ENCODE measurements around the gene TLR3. TPM values are rescaled to one million over a fixed set of nuclear protein-coding genes. Genes with fewer than 3 reads are reported as not detected.

The TLR3 gene
- total RNA-seq, 1 experiment from 2014 or later = 8.0 TPM

DNA sequence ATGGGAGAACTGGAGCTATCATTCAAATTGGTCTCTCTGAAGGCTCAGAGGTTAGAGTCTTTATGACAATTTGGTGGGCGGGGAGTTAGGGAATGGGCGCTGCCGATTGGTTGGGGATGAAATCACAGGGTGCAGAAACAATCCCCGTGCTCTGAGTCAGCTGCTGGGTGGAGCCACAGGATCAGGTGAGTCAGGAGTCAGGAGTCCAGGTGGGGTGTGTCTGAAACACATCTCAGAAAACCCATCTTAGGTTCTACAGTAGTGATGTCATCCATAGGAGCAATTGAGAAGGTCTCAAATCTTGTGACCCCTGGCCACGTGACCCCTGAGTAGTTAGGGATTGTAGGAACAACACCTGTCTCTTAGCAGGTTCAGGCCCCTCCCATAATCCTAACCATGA is 41.6 kb upstream of the TLR3 start:
- peak; percentile 14 for DNase-seq
- Mint-ChIP-seq H3K9me3 (ENCODE audit: low read depth, unreplicated experiment) (no peaks in the 10 kb centered on the region), H3K36me3 (ENCODE audit: insufficient read depth, unreplicated experiment) (no peaks in the 10 kb centered on the region), H3K27me3 (ENCODE audit: unreplicated experiment) (peaks cover 16% of the 10 kb centered on the region), H3K27ac (ENCODE audit: unreplicated experiment) (no peak overlapping the region), H3K4me1 (ENCODE audit: low read depth, unreplicated experiment) (no peaks in the 10 kb centered on the region), H3K4me3 (ENCODE audit: low read depth, unreplicated experiment) (no peak overlapping the region)
- no TSS peak for BruUV-seq (replicated peaks)
- TF ChIP-seq, protein P1, sequence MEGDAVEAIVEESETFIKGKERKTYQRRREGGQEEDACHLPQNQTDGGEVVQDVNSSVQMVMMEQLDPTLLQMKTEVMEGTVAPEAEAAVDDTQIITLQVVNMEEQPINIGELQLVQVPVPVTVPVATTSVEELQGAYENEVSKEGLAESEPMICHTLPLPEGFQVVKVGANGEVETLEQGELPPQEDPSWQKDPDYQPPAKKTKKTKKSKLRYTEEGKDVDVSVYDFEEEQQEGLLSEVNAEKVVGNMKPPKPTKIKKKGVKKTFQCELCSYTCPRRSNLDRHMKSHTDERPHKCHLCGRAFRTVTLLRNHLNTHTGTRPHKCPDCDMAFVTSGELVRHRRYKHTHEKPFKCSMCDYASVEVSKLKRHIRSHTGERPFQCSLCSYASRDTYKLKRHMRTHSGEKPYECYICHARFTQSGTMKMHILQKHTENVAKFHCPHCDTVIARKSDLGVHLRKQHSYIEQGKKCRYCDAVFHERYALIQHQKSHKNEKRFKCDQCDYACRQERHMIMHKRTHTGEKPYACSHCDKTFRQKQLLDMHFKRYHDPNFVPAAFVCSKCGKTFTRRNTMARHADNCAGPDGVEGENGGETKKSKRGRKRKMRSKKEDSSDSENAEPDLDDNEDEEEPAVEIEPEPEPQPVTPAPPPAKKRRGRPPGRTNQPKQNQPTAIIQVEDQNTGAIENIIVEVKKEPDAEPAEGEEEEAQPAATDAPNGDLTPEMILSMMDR (IDR thresholded peaks at IDR 0.05; ENCODE audit: unreplicated experiment) = no peak
- CTCF ChIA-PET = no interaction called here
- intact Hi-C loops (cut with micrococcal nuclease; ENCODE audit: unreplicated experiment) = loop anchor here (10.0 kb wide), 1 partner anchor 213 kb away; the partner anchor contains the start of gene SORBS2

GRCh38 chr4:186029571-186030398 is 39.2 kb upstream of the TLR3 start:
- H3K27me3 Mint-ChIP-seq (ENCODE audit: unreplicated experiment) = peaks cover 16% of the 10 kb centered on the region
- CTCF ChIA-PET = interaction anchor here (1.2 to 1.4 kb wide), 2 partner anchors 8 kb away, joined by 3 to 4 read pairs; no protein-coding TSS in a partner anchor
- no peak overlapping the region for H3K4me3 Mint-ChIP-seq (ENCODE audit: low read depth, unreplicated experiment)
- intact Hi-C loops (cut with micrococcal nuclease; ENCODE audit: unreplicated experiment) = loop anchor here (10.0 kb wide), 1 partner anchor 215 kb away; the partner anchor contains the start of gene SORBS2
- H3K9me3 Mint-ChIP-seq (ENCODE audit: low read depth, unreplicated experiment) = no peaks in the 10 kb centered on the region
- TF ChIP-seq, protein P1 (IDR thresholded peaks at IDR 0.05; ENCODE audit: unreplicated experiment) = no peak
- BruUV-seq (replicated peaks) = no TSS peak
- DNase-seq = no peak
- H3K27ac Mint-ChIP-seq (ENCODE audit: unreplicated experiment) = no peak overlapping the region
- no peaks in the 10 kb centered on the region for H3K4me1 Mint-ChIP-seq (ENCODE audit: low read depth, unreplicated experiment)
- no peaks in the 10 kb centered on the region for H3K36me3 Mint-ChIP-seq (ENCODE audit: insufficient read depth, unreplicated experiment)

GRCh38 chr4:186030399-186030775 is 38.6 kb upstream of the TLR3 start:
- BruUV-seq (replicated peaks) = no TSS peak
- H3K27me3 Mint-ChIP-seq (ENCODE audit: unreplicated experiment) = peaks cover 16% of the 10 kb centered on the region
- H3K27ac Mint-ChIP-seq (ENCODE audit: unreplicated experiment) = no peak overlapping the region
- no peaks in the 10 kb centered on the region for H3K4me1 Mint-ChIP-seq (ENCODE audit: low read depth, unreplicated experiment)
- TF ChIP-seq, protein P1 (IDR thresholded peaks at IDR 0.05; ENCODE audit: unreplicated experiment) = no peak
- no peaks in the 10 kb centered on the region for H3K36me3 Mint-ChIP-seq (ENCODE audit: insufficient read depth, unreplicated experiment)
- no peaks in the 10 kb centered on the region for H3K9me3 Mint-ChIP-seq (ENCODE audit: low read depth, unreplicated experiment)
- CTCF ChIA-PET = interaction anchor here (1.2 to 1.4 kb wide), 2 partner anchors 8 to 9 kb away, joined by 3 to 4 read pairs; no protein-coding TSS in a partner anchor
- no peak overlapping the region for H3K4me3 Mint-ChIP-seq (ENCODE audit: low read depth, unreplicated experiment)
- intact Hi-C loops (cut with micrococcal nuclease; ENCODE audit: unreplicated experiment) = no loop called here
- DNase-seq = no peak

DNA sequence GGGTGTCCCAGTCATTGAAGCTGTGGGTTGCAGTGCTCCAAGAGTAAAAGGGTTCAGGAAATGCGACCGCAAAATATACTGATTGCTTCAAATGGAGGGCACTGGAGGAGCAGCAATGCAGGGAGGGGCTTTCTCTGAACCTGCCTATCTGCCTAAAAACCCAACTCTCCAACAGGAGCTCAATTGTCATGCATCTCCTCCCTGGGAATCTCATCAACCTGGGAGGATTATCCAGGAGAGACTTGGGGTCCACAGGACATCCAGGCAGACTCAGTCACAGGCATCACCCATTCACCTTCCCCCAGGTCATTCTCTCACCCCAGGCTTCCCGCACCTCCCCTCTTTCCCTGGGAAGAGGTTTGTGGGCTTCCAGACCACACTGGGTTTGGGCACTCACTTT is 38.2 kb upstream of the TLR3 start:
- Mint-ChIP-seq H3K4me3 (ENCODE audit: low read depth, unreplicated experiment) (no peak overlapping the region), H3K27ac (ENCODE audit: unreplicated experiment) (no peak overlapping the region), H3K27me3 (ENCODE audit: unreplicated experiment) (peaks cover 16% of the 10 kb centered on the region), H3K4me1 (ENCODE audit: low read depth, unreplicated experiment) (no peaks in the 10 kb centered on the region), H3K9me3 (ENCODE audit: low read depth, unreplicated experiment) (no peaks in the 10 kb centered on the region), H3K36me3 (ENCODE audit: insufficient read depth, unreplicated experiment) (no peaks in the 10 kb centered on the region)
- intact Hi-C loops (cut with micrococcal nuclease; ENCODE audit: unreplicated experiment) = no loop called here
- TF ChIP-seq, protein P1 (IDR thresholded peaks at IDR 0.05; ENCODE audit: unreplicated experiment) = no peak
- CTCF ChIA-PET = interaction anchor here (1.4 kb wide), 1 partner anchor 9 kb away, joined by 3 read pairs; no protein-coding TSS in a partner anchor
- no TSS peak for BruUV-seq (replicated peaks)
- DNase-seq = no peak

Measured in Calu3 (cell line).